ENCODE measurements around the gene LRTM2.

LRTM2 gene

GRCh38 chr12:1885599-1886245 lies 65.4 kb downstream of the LRTM2 start:
- H3K36me3 Mint-ChIP-seq (ENCODE audit: low read depth), result peaks cover 16% of the 10 kb centered on the region
- H3K27me3 Mint-ChIP-seq (ENCODE audit: low read depth, poor library complexity), result peaks cover 18% of the 10 kb centered on the region
- peaks cover 14% of the 10 kb centered on the region for H3K4me1 Mint-ChIP-seq
- no peak overlapping the region for H3K27ac Mint-ChIP-seq
- TF ChIP-seq, protein P1, sequence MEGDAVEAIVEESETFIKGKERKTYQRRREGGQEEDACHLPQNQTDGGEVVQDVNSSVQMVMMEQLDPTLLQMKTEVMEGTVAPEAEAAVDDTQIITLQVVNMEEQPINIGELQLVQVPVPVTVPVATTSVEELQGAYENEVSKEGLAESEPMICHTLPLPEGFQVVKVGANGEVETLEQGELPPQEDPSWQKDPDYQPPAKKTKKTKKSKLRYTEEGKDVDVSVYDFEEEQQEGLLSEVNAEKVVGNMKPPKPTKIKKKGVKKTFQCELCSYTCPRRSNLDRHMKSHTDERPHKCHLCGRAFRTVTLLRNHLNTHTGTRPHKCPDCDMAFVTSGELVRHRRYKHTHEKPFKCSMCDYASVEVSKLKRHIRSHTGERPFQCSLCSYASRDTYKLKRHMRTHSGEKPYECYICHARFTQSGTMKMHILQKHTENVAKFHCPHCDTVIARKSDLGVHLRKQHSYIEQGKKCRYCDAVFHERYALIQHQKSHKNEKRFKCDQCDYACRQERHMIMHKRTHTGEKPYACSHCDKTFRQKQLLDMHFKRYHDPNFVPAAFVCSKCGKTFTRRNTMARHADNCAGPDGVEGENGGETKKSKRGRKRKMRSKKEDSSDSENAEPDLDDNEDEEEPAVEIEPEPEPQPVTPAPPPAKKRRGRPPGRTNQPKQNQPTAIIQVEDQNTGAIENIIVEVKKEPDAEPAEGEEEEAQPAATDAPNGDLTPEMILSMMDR (IDR thresholded peaks at IDR 0.05), result no peak
- no peak overlapping the region for H3K4me3 Mint-ChIP-seq
- no peak for DNase-seq
- peaks cover 41% of the 10 kb centered on the region for H3K9me3 Mint-ChIP-seq
